ENCODE measurements around the gene PIK3R2.
A peak's percentile ranks its signal among the peaks of the same experiment; 100 is the strongest.

PIK3R2 gene

DNA sequence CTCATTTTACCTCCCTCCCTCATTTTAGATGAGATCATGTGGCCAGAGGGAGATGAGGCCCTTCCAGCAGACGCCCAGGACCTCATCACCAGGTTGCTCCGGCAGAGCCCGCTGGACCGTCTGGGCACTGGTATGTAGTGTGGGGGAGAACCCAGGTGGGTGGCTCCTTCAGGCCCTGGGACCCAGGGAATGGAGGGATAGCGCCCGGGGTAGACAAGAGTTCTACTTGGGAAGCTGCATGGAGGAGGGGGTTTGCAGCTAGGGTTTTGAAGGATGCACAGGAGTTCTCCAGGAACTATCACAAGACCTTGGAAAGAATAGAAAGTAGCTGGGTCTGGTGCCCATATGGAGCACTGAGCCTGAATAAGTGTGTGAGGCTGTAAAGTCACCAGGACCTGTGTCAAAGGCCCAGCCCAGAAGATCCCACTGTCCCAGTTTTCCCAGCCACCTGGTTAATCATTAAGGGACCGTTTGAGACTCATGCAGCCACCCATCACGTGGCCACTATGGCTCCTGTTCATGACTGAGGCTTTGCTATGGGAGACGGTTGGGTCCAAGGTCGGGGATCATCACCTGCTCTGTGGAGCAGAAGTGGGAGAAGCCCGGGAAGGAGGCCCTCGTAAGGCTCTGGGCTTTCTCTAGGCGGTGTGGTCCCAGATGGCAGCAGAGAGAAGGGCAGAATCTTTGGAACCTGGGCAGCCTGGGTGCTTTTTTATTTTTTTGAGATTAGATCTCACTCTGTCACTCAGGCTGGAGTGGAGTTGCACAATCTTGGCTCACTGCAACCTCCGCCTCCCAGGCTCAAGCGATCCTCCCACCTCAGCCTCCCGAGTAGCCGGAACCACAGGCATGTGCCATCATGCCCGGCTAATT, 17.0 kb upstream of the PIK3R2 start:
- Mint-ChIP-seq H3K27me3 (no peaks in the 10 kb centered on the region), H3K4me1 (peaks cover 0 to 4% of the 10 kb centered on the region in 2 donors), H3K36me3 (peaks cover 39 to 63% of the 10 kb centered on the region in 2 donors), H3K9me3 (peaks cover 2 to 4% of the 10 kb centered on the region in 2 donors), H3K4me3 (no peak overlapping the region), H3K27ac (peak overlapping the region; percentile 79)
- DNase-seq: no peak
- no peak for ATAC-seq (replicated peaks)

DNA sequence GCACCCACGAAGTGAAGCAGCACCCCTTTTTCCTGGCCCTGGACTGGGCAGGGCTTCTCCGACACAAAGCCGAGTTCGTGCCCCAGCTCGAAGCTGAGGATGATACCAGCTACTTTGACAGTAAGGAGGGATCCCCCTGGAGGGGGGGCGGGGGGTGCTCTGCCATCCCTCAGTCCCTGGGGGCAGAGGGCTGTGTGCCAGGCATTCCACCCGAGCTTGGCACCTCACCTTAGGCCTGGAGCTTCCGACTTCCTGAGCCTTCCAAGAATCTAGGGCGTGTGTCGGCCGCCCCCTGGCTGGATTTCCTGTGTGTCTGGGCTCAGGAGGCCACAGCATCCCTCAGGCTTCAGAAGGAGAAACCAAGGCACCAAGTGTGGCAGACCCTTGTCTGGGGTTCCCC, 15.7 kb upstream of the PIK3R2 start:
- peaks cover 42 to 64% of the 10 kb centered on the region in 2 donors for H3K36me3 Mint-ChIP-seq
- no peaks in the 10 kb centered on the region for H3K27me3 Mint-ChIP-seq
- H3K27ac Mint-ChIP-seq: no peak overlapping the region
- no peak overlapping the region for H3K4me3 Mint-ChIP-seq
- DNase-seq (no peak), ATAC-seq (replicated peaks) (no peak)
- peaks cover 2 to 4% of the 10 kb centered on the region in 2 donors for H3K9me3 Mint-ChIP-seq
- peaks cover 0 to 4% of the 10 kb centered on the region in 2 donors for H3K4me1 Mint-ChIP-seq

DNA sequence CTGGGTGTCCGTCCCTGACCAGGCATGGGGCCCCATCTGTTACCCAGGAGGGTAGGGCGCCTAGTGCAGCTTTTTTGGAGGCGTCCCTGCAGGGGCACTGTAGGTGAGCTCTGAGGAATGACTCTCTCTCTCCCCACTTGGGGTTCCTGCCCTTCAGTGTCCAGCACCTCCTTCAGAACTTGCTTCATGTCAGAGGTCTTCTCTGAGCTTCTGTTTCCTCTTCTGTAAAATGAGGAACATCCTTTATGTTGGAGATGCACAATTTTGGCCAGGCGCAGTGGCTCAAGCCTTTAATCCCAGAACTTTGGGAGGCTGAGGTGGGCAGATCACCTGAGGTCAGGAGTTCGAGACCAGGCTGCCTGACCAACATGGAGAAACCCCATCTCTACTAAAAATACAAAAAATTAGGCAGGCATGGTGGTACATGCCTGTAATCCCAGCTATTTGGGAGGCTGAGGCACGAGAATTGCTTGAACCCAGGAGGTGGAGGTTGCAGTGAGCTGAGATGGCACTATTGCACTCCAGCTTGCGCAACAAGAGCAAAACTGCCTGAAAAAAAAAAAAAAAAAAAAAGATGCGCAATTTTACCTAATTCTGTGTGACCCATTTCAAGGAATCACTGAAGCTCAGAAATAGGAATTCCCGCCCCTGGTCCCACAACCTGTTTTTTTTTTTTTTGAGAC, 15.2 kb upstream of the PIK3R2 start:
- H3K36me3 Mint-ChIP-seq: peaks cover 40 to 60% of the 10 kb centered on the region in 2 donors
- DNase-seq (no peak), ATAC-seq (replicated peaks) (no peak)
- H3K4me3 Mint-ChIP-seq: no peak overlapping the region
- peak overlapping the region; percentile 20 for H3K27ac Mint-ChIP-seq
- H3K9me3 Mint-ChIP-seq: peaks cover 2 to 4% of the 10 kb centered on the region in 2 donors
- no peaks in the 10 kb centered on the region for H3K27me3 Mint-ChIP-seq
- H3K4me1 Mint-ChIP-seq: peaks cover 0 to 4% of the 10 kb centered on the region in 2 donors

DNA sequence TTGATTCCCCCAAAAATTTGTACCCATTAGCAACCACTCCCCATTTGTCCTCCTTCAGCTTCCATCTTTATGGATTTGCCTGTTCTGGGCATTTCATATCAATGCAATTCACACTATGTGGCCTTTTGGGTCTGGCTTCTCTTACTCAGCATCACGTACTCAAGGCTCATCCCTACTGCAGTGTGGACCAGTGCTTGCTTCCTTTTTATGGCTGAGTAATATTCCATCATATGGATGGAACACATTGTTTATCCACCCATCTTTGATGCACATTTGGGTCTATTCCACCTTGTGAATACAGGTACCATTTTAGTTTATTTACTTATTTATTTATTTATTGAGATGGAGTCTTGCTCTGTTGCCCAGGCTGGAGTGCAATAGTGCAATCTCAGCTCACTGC, 12.5 kb upstream of the PIK3R2 start:
- Mint-ChIP-seq H3K4me3 (no peak overlapping the region), H3K27ac (no peak overlapping the region), H3K36me3 (peaks cover 51 to 72% of the 10 kb centered on the region in 2 donors), H3K4me1 (peaks cover 0 to 4% of the 10 kb centered on the region in 2 donors), H3K27me3 (no peaks in the 10 kb centered on the region), H3K9me3 (peaks cover 2 to 4% of the 10 kb centered on the region in 2 donors)
- DNase-seq: no peak
- ATAC-seq (replicated peaks): no peak

DNA sequence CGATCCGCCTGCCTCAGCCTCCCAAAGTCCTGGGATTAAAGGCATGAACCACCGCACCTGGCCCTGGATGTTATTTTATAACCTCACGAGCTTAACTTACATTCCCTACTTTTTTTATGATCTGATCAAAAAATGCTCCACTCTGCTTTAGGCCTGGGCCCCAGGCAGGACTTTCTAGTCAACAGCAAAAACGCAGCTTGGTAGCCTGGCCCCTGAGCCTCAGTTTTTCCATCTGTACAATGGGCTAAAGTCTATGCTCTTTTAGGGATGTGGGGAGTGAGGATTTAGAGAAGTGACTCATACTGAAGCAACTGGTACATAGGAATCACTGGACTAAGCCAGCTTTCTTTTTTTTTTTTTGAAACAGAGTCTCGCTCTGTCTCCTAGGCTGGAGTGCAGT, 11.9 kb upstream of the PIK3R2 start:
- peaks cover 0 to 4% of the 10 kb centered on the region in 2 donors for H3K4me1 Mint-ChIP-seq
- no peak for ATAC-seq (replicated peaks)
- peaks cover 52 to 72% of the 10 kb centered on the region in 2 donors for H3K36me3 Mint-ChIP-seq
- H3K9me3 Mint-ChIP-seq: peaks cover 2 to 4% of the 10 kb centered on the region in 2 donors
- H3K4me3 Mint-ChIP-seq: no peak overlapping the region
- no peaks in the 10 kb centered on the region for H3K27me3 Mint-ChIP-seq
- no peak overlapping the region for H3K27ac Mint-ChIP-seq
- DNase-seq: no peak

DNA sequence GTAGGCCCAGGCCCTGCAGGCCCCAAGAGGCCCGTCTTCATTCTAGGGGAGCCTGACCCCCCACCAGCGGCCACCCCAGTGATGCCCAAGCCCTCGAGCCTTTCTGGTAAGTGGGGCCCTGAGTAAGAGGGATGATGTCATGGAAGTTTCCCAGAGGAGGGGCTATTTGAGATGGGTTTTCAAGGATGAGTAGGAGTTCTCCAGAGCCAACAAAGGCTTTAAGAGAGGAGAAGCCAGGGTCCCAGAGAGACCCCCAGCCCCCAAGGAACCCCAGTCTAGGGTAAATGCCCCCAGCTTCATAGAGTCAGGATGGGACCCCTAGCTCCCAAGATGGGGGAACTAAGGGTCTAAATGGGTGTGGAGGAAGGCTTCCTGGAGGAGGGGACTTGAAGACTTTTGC, 9.1 kb upstream of the PIK3R2 start:
- H3K9me3 Mint-ChIP-seq: peaks cover 2 to 4% of the 10 kb centered on the region in 2 donors
- H3K4me3 Mint-ChIP-seq: no peak overlapping the region
- DNase-seq (no peak), ATAC-seq (replicated peaks) (no peak)
- H3K36me3 Mint-ChIP-seq: peaks cover 67 to 74% of the 10 kb centered on the region in 2 donors
- H3K4me1 Mint-ChIP-seq: peaks cover 7 to 11% of the 10 kb centered on the region in 2 donors
- peak overlapping the region; percentile 71 for H3K27ac Mint-ChIP-seq
- H3K27me3 Mint-ChIP-seq: no peaks in the 10 kb centered on the region

DNA sequence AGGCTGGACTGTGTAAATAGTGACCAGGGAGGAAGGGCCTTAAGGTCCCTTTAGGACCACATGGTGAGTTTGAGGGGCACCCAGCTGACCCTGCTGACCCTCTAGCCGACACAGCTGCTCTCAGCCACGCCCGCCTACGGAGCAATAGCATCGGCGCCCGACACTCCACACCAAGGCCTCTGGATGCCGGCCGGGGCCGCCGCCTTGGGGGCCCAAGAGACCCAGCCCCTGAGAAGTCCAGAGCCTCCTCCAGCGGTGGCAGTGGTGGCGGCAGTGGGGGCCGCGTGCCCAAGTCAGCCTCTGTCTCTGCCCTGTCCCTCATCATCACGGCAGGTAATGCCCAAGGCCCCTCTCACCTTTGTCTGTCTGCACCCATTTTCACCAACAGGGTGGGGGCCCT, 8.6 kb upstream of the PIK3R2 start:
- H3K36me3 Mint-ChIP-seq: peaks cover 63 to 69% of the 10 kb centered on the region in 2 donors
- H3K4me3 Mint-ChIP-seq: no peak overlapping the region
- H3K27ac Mint-ChIP-seq: peak overlapping the region; percentile 71
- ATAC-seq (replicated peaks) (no peak), DNase-seq (no peak)
- peaks cover 2 to 4% of the 10 kb centered on the region in 2 donors for H3K9me3 Mint-ChIP-seq
- H3K27me3 Mint-ChIP-seq: no peaks in the 10 kb centered on the region
- H3K4me1 Mint-ChIP-seq: peaks cover 5 to 11% of the 10 kb centered on the region in 2 donors

DNA sequence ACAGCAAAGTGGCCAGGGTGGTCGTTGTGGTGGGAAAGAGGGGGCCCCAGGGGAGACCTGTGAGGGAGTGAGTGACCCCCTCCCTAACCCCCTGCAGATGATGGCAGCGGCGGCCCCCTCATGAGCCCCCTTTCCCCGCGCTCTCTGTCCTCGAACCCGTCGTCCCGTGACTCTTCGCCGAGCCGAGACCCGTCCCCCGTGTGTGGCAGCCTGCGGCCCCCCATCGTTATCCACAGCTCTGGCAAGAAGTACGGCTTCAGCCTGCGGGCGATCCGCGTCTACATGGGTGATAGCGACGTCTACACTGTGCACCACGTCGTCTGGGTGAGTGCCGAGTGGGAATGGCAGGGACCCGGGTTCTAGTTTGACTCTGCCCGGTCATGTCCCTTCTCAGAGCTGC, 8.1 kb upstream of the PIK3R2 start:
- DNase-seq: no peak
- peaks cover 2 to 4% of the 10 kb centered on the region in 2 donors for H3K9me3 Mint-ChIP-seq
- H3K36me3 Mint-ChIP-seq: peaks cover 64 to 70% of the 10 kb centered on the region in 2 donors

DNA sequence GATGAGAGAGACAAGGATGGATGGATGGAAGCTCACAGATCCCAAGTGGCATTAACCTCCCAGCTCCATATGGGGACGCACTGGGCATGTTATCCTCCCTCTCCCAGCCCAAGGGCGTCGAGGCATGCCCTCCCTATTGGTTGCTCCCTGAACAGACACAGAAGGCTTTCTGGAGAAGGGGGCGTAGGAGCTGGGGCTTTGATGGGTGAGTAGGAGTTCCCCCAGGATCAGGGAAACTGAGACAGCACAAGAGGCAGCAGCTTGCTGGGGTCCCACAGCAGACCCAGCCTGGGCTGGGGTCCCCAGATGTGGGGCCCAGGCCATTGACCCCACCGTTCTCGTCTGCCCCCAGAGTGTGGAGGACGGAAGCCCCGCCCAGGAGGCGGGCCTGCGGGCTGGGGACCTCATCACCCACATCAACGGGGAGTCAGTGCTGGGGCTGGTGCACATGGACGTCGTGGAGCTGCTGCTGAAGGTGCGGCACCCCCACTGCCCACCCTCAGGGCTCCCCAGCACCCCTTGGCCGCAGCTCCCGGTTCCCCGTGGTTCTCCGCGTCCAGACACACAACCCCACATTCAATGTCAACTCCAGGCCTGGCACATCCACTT, 7.5 kb upstream of the PIK3R2 start:
- DNase-seq (no peak), ATAC-seq (replicated peaks) (no peak)
- Mint-ChIP-seq H3K27ac (peak overlapping the region; percentile 75), H3K9me3 (peaks cover 0 to under 1% of the 10 kb centered on the region in 2 donors), H3K4me3 (no peak overlapping the region), H3K27me3 (no peaks in the 10 kb centered on the region), H3K4me1 (peaks cover 5 to 11% of the 10 kb centered on the region in 2 donors), H3K36me3 (peaks cover 61 to 66% of the 10 kb centered on the region in 2 donors)

More for the DNA sequence above, 8.1 kb upstream of the PIK3R2 start:
- ATAC-seq (replicated peaks): no peak
- no peak overlapping the region for H3K4me3 Mint-ChIP-seq
- no peaks in the 10 kb centered on the region for H3K27me3 Mint-ChIP-seq
- peaks cover 5 to 11% of the 10 kb centered on the region in 2 donors for H3K4me1 Mint-ChIP-seq
- peak overlapping the region; percentile 59 for H3K27ac Mint-ChIP-seq

DNA sequence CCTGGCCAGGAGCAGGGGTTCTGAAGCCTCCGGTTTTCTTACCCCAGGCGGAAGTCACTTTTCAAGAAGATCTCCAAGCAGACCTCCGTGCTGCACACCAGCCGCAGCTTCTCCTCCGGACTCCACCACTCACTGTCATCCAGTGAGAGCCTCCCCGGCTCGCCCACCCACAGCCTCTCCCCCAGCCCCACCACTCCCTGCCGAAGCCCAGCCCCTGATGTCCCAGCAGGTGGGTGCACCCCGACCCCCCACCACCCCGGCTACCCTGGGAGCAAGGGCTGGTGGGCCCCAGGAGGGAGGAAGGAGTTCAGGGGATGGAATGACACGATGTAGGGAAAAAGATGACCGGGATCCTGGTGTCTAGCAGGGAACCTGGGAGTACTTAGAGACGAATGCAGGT, 5.6 kb upstream of the PIK3R2 start:
- DNase-seq (no peak), ATAC-seq (replicated peaks) (no peak)
- no peaks in the 10 kb centered on the region for H3K9me3 Mint-ChIP-seq
- no peak overlapping the region for H3K4me3 Mint-ChIP-seq
- H3K27me3 Mint-ChIP-seq: no peaks in the 10 kb centered on the region
- H3K4me1 Mint-ChIP-seq: peaks cover 10 to 23% of the 10 kb centered on the region in 2 donors
- peaks cover 52 to 55% of the 10 kb centered on the region in 2 donors for H3K36me3 Mint-ChIP-seq
- H3K27ac Mint-ChIP-seq: peak overlapping the region; percentile 73

DNA sequence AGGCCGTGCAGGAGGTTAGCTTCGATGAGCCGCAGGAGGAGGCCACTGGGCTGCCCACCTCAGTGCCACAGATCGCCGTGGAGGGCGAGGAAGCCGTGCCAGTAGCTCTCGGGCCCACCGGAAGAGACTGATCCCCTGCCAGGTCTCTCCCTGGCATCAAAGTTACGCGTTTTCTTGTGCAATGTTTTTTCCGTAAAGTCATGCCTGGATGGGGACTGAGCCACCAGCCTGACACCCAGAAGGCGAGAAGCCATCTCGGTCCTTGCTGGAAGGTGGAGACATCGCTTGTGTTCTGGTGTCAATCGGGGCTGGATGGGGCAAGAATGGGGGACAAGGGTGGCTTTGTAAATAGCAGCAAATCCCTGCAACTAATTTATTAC, 3.4 kb upstream of the PIK3R2 start:
- peaks cover 18 to 37% of the 10 kb centered on the region in 2 donors for H3K4me1 Mint-ChIP-seq
- no peak overlapping the region for H3K4me3 Mint-ChIP-seq
- peaks cover 37 to 42% of the 10 kb centered on the region in 2 donors for H3K36me3 Mint-ChIP-seq
- H3K27me3 Mint-ChIP-seq: no peaks in the 10 kb centered on the region
- H3K27ac Mint-ChIP-seq: no peak overlapping the region
- ATAC-seq (replicated peaks) (no peak), DNase-seq (no peak)
- no peaks in the 10 kb centered on the region for H3K9me3 Mint-ChIP-seq

DNA sequence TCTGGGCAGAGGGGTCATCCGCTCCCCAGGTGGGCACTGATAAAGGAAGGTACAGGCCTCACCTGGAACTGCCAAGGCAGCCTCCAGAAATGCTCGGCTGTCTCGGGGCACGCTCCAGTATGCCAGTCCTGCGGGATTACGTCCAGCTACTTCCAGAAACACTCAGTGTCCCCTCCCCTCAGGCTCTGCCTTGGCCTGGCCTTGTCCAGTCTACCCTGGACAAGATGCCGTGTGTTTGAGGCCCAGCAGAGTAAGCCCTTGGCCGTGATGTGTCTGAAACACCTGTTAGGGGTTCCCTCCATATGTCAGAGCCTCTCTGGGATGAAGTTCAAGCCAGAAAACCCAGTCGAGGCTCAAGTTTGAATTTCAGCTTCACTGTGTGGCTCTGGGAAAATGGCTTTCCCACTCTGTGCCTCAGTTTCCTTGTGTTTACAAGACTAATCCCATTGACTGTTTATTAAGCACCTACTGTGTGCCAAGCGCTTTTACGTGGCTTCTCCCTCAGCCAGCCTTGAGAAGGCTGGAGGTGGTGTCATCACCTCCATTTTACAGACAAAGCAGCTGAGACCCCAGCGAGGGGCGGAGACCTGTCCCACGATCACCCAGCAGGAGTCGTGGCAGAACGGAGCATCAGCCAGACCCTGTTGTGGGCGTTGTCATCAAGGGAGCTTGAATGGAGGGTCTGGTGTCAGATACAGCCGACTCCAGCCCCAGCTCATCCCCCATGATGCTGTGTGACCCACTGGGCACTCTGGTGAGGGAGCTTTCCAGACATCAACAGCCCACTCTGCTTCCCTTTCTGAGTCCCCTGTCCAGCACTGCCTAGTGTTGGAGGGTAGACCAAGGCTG, 2.0 kb upstream of the PIK3R2 start:
- no peaks in the 10 kb centered on the region for H3K9me3 Mint-ChIP-seq
- DNase-seq (no peak), ATAC-seq (replicated peaks) (no peak)
- peaks cover 28 to 30% of the 10 kb centered on the region in 2 donors for H3K36me3 Mint-ChIP-seq
- peak overlapping the region; percentile 97 for H3K27ac Mint-ChIP-seq
- no peaks in the 10 kb centered on the region for H3K27me3 Mint-ChIP-seq
- peaks cover 21 to 44% of the 10 kb centered on the region in 2 donors for H3K4me1 Mint-ChIP-seq
- peak overlapping the region; percentile 84 to 85 for H3K4me3 Mint-ChIP-seq

DNA sequence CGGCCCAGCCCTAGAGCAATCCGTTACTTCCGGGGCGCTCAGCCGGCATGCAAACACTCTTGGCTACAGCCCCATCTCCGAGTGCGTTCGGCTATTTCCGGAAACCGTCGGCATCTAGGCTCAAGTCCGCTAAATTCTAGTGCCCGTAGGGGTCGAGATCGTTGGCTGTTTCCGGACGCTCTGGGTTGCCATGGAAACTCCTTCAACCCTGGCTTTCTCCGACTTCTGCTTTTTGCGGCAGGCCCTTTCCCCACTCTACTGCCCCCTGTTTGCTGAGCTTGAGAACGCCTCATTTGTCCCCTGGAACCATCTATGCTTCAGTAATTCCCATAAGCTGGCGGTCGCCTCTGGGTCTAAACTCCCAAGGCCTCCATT, 534 bp upstream of the PIK3R2 start:
- no peaks in the 10 kb centered on the region for H3K9me3 Mint-ChIP-seq
- H3K4me3 Mint-ChIP-seq: peak overlapping the region; percentile 84 to 85
- H3K27ac Mint-ChIP-seq: peak overlapping the region; percentile 97
- ATAC-seq (replicated peaks) (peak; percentile 78 to 82), DNase-seq (peak; percentile 99)
- H3K4me1 Mint-ChIP-seq: peaks cover 24 to 48% of the 10 kb centered on the region in 2 donors
- no peaks in the 10 kb centered on the region for H3K27me3 Mint-ChIP-seq
- H3K36me3 Mint-ChIP-seq: peaks cover 20 to 24% of the 10 kb centered on the region in 2 donors

Data from stimulated activated naive B cell treated with anti-CD40 and anti-IgM and Interleukin-4, amounts not matched to agents 10 μg/mL and 1 μg/mL and 100 μg/mL, for 72 hours (primary cell).